K562 (cell line): ENCODE data around the gene DNMT3A. TPM values are rescaled to one million over a fixed set of nuclear protein-coding genes. Genes with fewer than 3 reads are reported as not detected.

Source experiments
- ATAC-seq: fragments of 200-7000 bp; cut with Tn5 transposase; 3 replicates; pipeline ENCODE4 v1.9.1; 2020; ENCODE audit warnings: moderate library complexity
- BruUV-seq: library from RNA; stranded (reverse); fragments of 400-500 nt; replicated peaks from 2 replicates; lab custom pipeline; 2021; lab: Mats Ljungman, UMichigan
- CTCF ChIA-PET: fragments of 300-600 bp; formaldehyde crosslinking; extraction: SDS; loops from one replicate; lab custom pipeline; 2021; ENCODE audit warnings: low intra/inter-chr PET ratio; lab: Yijun Ruan, JAX
- POLR2A ChIA-PET: fragments of 300-600, 350-650 bp; sonication (Branson Sonifier 250); formaldehyde crosslinking; extraction: SDS; loops from one replicate; lab custom pipeline; 2021; ENCODE audit warnings: antibody characterized with exemption, inconsistent platforms; lab: Yijun Ruan, JAX
- DNase-seq, 4 experiments: peaks; one replicate each; pipeline versions ENCODE4 v3.0.0 to v3.0.0-alpha.2; 2011 to 2018; ENCODE audit warnings: low spot score in 3 of 4, mixed read lengths in 3 of 4; ENCODE audit errors: extremely low read depth in 1 of 4
- FAIRE-seq: peaks from 2 replicates; lab custom pipeline; 2011; peaks lifted over from hg19 to GRCh38; lab: Jason Lieb, UNC
- H2AFZ ChIP-seq: 2 replicates; pipeline ENCODE4 v1.6.0; 2011; ENCODE audit warnings: low read depth, low read length, control low read depth, inconsistent platforms
- H3K27ac ChIP-seq: fragments of 200-600 bp; 3 replicates; pipeline ENCODE4 v1.8.0; 2011; ENCODE audit warnings: low read depth, mild to moderate bottlenecking, control low read depth, inconsistent platforms, low read length, moderate library complexity, mixed read lengths; ENCODE audit errors: extremely low read depth
- H3K27me3 ChIP-seq, 2 experiments: fragments of 300-600 bp in 1 of 2; 2 replicates in 1 of 2; 3 replicates in 1 of 2; pipeline versions ENCODE4 v1.6.0 to v1.8.0; 2011; ENCODE audit warnings: inconsistent platforms in 2 of 2, low read length in 2 of 2, mild to moderate bottlenecking in 1 of 2, mixed read lengths in 1 of 2, moderate library complexity in 1 of 2; ENCODE audit not compliant: control insufficient read depth in 2 of 2, insufficient read depth in 2 of 2
- H3K36me3 ChIP-seq: fragments of 300-600 bp; 3 replicates; pipeline ENCODE4 v1.8.0; 2011; ENCODE audit warnings: mild to moderate bottlenecking, low read length, inconsistent platforms; ENCODE audit not compliant: control insufficient read depth, insufficient read depth
- H3K4me1 ChIP-seq, 2 experiments: fragments of 200-600 bp in 1 of 2; replicated peaks in 1 of 2; 2 replicates in 1 of 2; 3 replicates in 1 of 2; pipeline versions ENCODE4 v1.5.1 to v1.8.0; 2011; ENCODE audit warnings: inconsistent platforms in 2 of 2, low read length in 2 of 2, mild to moderate bottlenecking in 1 of 2, mixed read lengths in 1 of 2, moderate library complexity in 1 of 2; ENCODE audit not compliant: control insufficient read depth in 2 of 2, insufficient read depth in 2 of 2
- H3K4me2 ChIP-seq: 2 replicates; pipeline ENCODE4 v1.6.1; 2011; ENCODE audit warnings: low read length, control low read depth, inconsistent platforms, mixed read lengths; ENCODE audit not compliant: insufficient read depth
- H3K4me3 ChIP-seq: fragments of 200-600 bp; sonication (generic), shearing (Covaris generic); 2 replicates; pipeline ENCODE4 v1.5.1; 2016; ENCODE audit warnings: control low read depth, inconsistent platforms
- H3K79me2 ChIP-seq: fragments of 200-600 bp; 3 replicates; pipeline ENCODE4 v1.8.0; 2011; ENCODE audit warnings: low read length, inconsistent platforms; ENCODE audit not compliant: control insufficient read depth, insufficient read depth
- H3K9ac ChIP-seq, 2 experiments: 2 replicates each; pipeline versions ENCODE4 v1.6.0 to v1.6.1; 2011; ENCODE audit warnings: low read depth in 2 of 2, low read length in 2 of 2, control low read depth in 1 of 2, inconsistent platforms in 1 of 2, mild to moderate bottlenecking in 1 of 2, mixed read lengths in 1 of 2; ENCODE audit not compliant: insufficient read depth in 1 of 2
- H3K9me1 ChIP-seq: one replicate; pipeline ENCODE4 v1.6.0; 2011; ENCODE audit warnings: inconsistent platforms, mild to moderate bottlenecking, low read length, moderate library complexity; ENCODE audit not compliant: control insufficient read depth, insufficient read depth
- H3K9me3 ChIP-seq: replicated peaks from 2 replicates; pipeline ENCODE4 v1.5.1; 2011; ENCODE audit warnings: low read depth, low read length, inconsistent platforms; ENCODE audit not compliant: control insufficient read depth, insufficient read depth
- H4K20me1 ChIP-seq: replicated peaks from 2 replicates; pipeline ENCODE4 v1.6.1; 2011; ENCODE audit warnings: low read length, inconsistent platforms, mixed read lengths; ENCODE audit not compliant: control insufficient read depth, insufficient read depth
- FOXJ2 ChIP-seq: fragments of 200-800 bp; sonication (Bioruptor generic); IDR thresholded peaks from 2 replicates; pipeline ENCODE4 v1.6.1; 2016; ENCODE audit warnings: missing genetic modification characterization, missing compliant biosample characterization
- MEF2A ChIP-seq: IDR thresholded peaks from 2 replicates; pipeline ENCODE4 v1.6.1; 2011; ENCODE audit warnings: low read depth, mild to moderate bottlenecking, low read length, moderate library complexity; ENCODE audit not compliant: control insufficient read depth
- RFX1 ChIP-seq: fragments of 450-650 bp; IDR thresholded peaks from 2 replicates; pipeline ENCODE4 v1.6.1; 2016; ENCODE audit warnings: mild to moderate bottlenecking, moderate library complexity
- SMC3 ChIP-seq: conservative IDR thresholded peaks from 2 replicates; pipeline ENCODE4 v1.6.1; 2011; ENCODE audit warnings: low read depth, low read length, improper control_type of control experiment; ENCODE audit not compliant: insufficient read depth
- STAT6 ChIP-seq: sonication (generic); formaldehyde crosslinking; IDR thresholded peaks from 2 replicates; pipeline ENCODE4 v1.8.1; 2023; ENCODE audit warnings: mild to moderate bottlenecking, missing genetic modification reagents
- WGBS: fragments of 100-300 bp; shearing (Covaris generic); methylation state at CpG from one replicate; pipeline ENCODE4 v1.1.6; 2016; ENCODE audit warnings: low coverage, mixed read lengths; ENCODE audit not compliant: insufficient coverage; ENCODE audit errors: missing lambda C conversion rate; 5-methylcytosine and 5-hydroxymethylcytosine counted together
- in situ Hi-C: fragments of 300-500 bp; cut with MboI; formaldehyde crosslinking; loops from 4 replicates; pipeline ENCODE4 v1.15.0; 2018; ENCODE audit warnings: inconsistent platforms, mixed read lengths
- intact Hi-C: fragments of 100-400 bp; cut with micrococcal nuclease; formaldehyde crosslinking; loops from 2 replicates; pipeline ENCODE4 v1.14.2; 2022
- polyA plus RNA-seq, 8 experiments: library from polyadenylated mRNA; depleted of rRNA in 4 of 8; stranded (reverse) in 5 of 8; unstranded in 3 of 8; fragments of >200 nt; fragmentation: Nextera tagmentation in 2 of 8; fragmentation: Illumina TruSeq in 1 of 8; extraction: Ambion mirVana in 2 of 8; extraction: Trizol in 1 of 8; gene quantifications; 2 replicates each; pipeline versions ENCODE4 v1.2.1 to v1.2.3, GENCODE V29; 2011 to 2014; ENCODE audit warnings: inconsistent platforms in 1 of 8, missing spikeins in 1 of 8
- total RNA-seq, 7 experiments: library from RNA; depleted of rRNA in 6 of 7; stranded (reverse); fragments of >200 nt in 6 of 7; fragmentation: Illumina TruSeq in 2 of 7; extraction: Trizol in 2 of 7; gene quantifications; 2 replicates each; pipeline versions ENCODE4 v1.2.1 to v1.2.3, GENCODE V29; 2011 to 2021; ENCODE audit warnings: low replicate concordance in 1 of 7
- TF ChIP-seq, protein P1 (sequence below): fragments of 450-650 bp; IDR thresholded peaks from 2 replicates; pipeline ENCODE4 v1.6.1; 2016

Gene DNMT3A
- total and polyA plus RNA-seq, 9 of the 15 experiments (the other 6 are each of a cell fraction or from before 2014, with no cell fraction given) = 3.0 to 16.0 (median 6.1) TPM

- in situ Hi-C loops = no loop called here
- no TSS peak for BruUV-seq
Measured at GRCh38 chr2:25257032-25257552, 84.6 kb downstream of the DNMT3A start.

More at GRCh38 chr2:25257032-25257552, 84.6 kb downstream of the DNMT3A start:
- ATAC-seq (no peak), DNase-seq (no peak), FAIRE-seq (no peak)
- Histone ChIP-seq H3K4me3 (no peak overlapping the region), H3K9me1 (no peaks in the 10 kb centered on the region), H2AFZ (no peak overlapping the region), H3K79me2 (no peaks in the 10 kb centered on the region), H3K9ac (no peak overlapping the region), H3K27ac (no peak overlapping the region), H4K20me1 (no peaks in the 10 kb centered on the region), H3K27me3 (peaks cover 0 to 18% of the 10 kb centered on the region in 2 experiments; a peak in 3 of 5 replicates), H3K4me1 (peaks cover 16 to 17% of the 10 kb centered on the region in 2 experiments; a peak in 4 of 5 replicates), H3K36me3 (no peaks in the 10 kb centered on the region), H3K9me3 (no peaks in the 10 kb centered on the region), H3K4me2 (no peak overlapping the region)
- CTCF ChIA-PET = no interaction called here
- POLR2A ChIA-PET = interaction anchor here (0.5 kb wide), 1 partner anchor 71 kb away, joined by 4 read pairs; no protein-coding TSS in a partner anchor
- TF ChIP-seq FOXJ2 (tag) (0 out of 2 replicates have a peak, but pooled peaks have one; percentile 12), STAT6 (CRISPR knock-in tag) (no peak), MEF2A (peak; percentile 70; the same call in 1 of the 2 replicates), SMC3 (no peak), RFX1 (peak; percentile 81)
- TF ChIP-seq, protein P1, sequence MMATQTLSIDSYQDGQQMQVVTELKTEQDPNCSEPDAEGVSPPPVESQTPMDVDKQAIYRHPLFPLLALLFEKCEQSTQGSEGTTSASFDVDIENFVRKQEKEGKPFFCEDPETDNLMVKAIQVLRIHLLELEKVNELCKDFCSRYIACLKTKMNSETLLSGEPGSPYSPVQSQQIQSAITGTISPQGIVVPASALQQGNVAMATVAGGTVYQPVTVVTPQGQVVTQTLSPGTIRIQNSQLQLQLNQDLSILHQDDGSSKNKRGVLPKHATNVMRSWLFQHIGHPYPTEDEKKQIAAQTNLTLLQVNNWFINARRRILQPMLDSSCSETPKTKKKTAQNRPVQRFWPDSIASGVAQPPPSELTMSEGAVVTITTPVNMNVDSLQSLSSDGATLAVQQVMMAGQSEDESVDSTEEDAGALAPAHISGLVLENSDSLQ = 0 out of 2 replicates have a peak, but pooled peaks have one; percentile 6
- 5% methylated on average over 9 of the region's 9 CpGs for WGBS
- intact Hi-C loops = no loop called here
